ENCODE measurements around the gene HOGA1.

HOGA1 gene

DNA sequence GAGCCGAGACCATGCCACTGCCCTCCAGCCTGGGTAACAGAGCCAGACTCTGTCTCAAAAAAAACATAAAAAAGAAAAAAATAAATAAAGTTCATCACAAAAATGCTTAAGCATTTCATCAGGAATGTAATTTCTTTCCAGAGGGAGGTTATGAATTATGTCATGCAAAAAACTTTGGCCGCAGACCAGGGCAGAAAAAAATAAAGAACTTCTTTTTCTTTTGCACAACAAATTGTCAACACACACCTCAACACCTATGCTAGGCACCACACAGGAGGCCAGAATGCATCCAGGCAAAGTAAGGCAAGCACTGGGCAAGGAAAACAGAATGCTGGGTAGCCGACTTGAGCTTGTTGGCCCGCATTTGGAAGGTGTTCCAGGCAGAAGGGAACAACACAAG lies 9.2 kb downstream of the HOGA1 start:
- H3K27me3 ChIP-seq (ENCODE audit: control insufficient read depth in 2 of 2, insufficient read depth in 2 of 2, low read length in 2 of 2) = no peaks in the 10 kb centered on the region
- no peaks in the 10 kb centered on the region for H3K4me1 ChIP-seq (ENCODE audit: control insufficient read depth in 2 of 2, insufficient read depth in 2 of 2, low read length in 2 of 2)

GRCh38 chr10:97596101-97597082 lies 12.2 kb downstream of the HOGA1 start:
- no peak overlapping the region for H3K9ac ChIP-seq (ENCODE audit: low read depth in 1 of 2, low read length in 2 of 2)
- peak overlapping the region in 1 of 2 donors; percentile 30 for H3K27ac ChIP-seq (ENCODE audit: low read depth in 2 of 2, low read length in 2 of 2)

More for the DNA sequence above, 9.2 kb downstream of the HOGA1 start:
- H3K36me3 ChIP-seq (ENCODE audit: control insufficient read depth in 2 of 2, insufficient read depth in 2 of 2, low read length in 2 of 2) = no peaks in the 10 kb centered on the region
- no peak overlapping the region for H3K27ac ChIP-seq (ENCODE audit: low read depth in 2 of 2, low read length in 2 of 2)
- H3K9ac ChIP-seq (ENCODE audit: low read depth in 1 of 2, low read length in 2 of 2) = no peak overlapping the region
- H3K4me3 ChIP-seq (ENCODE audit: low read length in 2 of 2) = no peak overlapping the region
- no peaks in the 10 kb centered on the region for H3K9me3 ChIP-seq (ENCODE audit: control insufficient read depth in 2 of 2, low read length in 2 of 2)

GRCh38 chr10:97597778-97598177 lies 13.6 kb downstream of the HOGA1 start:
- Histone ChIP-seq H3K27me3 (ENCODE audit: control insufficient read depth in 2 of 2, insufficient read depth in 2 of 2, low read length in 2 of 2) (no peaks in the 10 kb centered on the region), H3K9ac (ENCODE audit: low read depth in 1 of 2, low read length in 2 of 2) (no peak overlapping the region), H3K4me3 (ENCODE audit: low read length in 2 of 2) (no peak overlapping the region), H3K27ac (ENCODE audit: low read depth in 2 of 2, low read length in 2 of 2) (no peak overlapping the region), H3K9me3 (ENCODE audit: control insufficient read depth in 2 of 2, low read length in 2 of 2) (no peaks in the 10 kb centered on the region), H3K36me3 (ENCODE audit: control insufficient read depth in 2 of 2, insufficient read depth in 2 of 2, low read length in 2 of 2) (no peaks in the 10 kb centered on the region), H3K4me1 (ENCODE audit: control insufficient read depth in 2 of 2, insufficient read depth in 2 of 2, low read length in 2 of 2) (no peaks in the 10 kb centered on the region)

More at GRCh38 chr10:97596101-97597082, 12.2 kb downstream of the HOGA1 start:
- Histone ChIP-seq H3K27me3 (ENCODE audit: control insufficient read depth in 2 of 2, insufficient read depth in 2 of 2, low read length in 2 of 2) (no peaks in the 10 kb centered on the region), H3K4me1 (ENCODE audit: control insufficient read depth in 2 of 2, insufficient read depth in 2 of 2, low read length in 2 of 2) (no peaks in the 10 kb centered on the region), H3K4me3 (ENCODE audit: low read length in 2 of 2) (no peak overlapping the region), H3K36me3 (ENCODE audit: control insufficient read depth in 2 of 2, insufficient read depth in 2 of 2, low read length in 2 of 2) (no peaks in the 10 kb centered on the region), H3K9me3 (ENCODE audit: control insufficient read depth in 2 of 2, low read length in 2 of 2) (no peaks in the 10 kb centered on the region)

DNA sequence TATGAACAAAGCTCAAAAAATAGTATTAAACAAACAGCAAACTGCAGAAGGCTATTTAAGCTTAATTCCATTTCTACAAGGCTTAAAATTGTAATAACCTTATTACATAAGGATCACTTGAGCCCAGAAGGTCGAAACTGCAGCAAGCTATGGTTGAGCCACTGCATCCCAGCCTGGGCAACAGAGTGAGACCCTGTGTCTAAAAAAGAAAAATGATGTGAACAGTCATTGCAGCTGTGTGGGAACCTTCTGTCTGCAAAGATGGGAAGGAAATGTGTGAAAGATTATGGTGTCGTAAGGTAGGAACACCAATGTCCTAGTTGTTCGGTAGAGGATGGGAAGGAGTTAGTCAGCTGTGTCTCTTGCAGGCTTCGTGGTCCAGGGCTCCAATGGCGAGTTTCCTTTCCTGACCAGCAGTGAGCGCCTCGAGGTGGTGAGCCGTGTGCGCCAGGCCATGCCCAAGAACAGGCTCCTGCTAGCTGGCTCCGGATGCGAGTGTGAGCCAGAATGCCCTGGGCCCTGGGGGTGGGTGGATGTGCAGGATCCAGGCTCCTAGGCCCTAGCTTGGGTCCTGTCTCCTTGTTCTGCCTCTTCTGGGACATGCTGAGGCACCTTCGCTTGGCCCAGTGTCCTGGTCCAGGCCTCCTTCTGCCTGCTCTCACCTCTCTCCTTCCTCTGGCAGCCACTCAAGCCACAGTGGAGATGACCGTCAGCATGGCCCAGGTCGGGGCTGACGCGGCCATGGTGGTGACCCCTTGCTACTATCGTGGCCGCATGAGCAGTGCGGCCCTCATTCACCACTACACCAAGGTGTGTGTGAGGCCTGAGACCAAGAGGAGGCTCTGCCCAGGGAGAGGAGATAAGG lies 14.4 kb downstream of the HOGA1 start:
- Histone ChIP-seq H3K27me3 (ENCODE audit: control insufficient read depth in 2 of 2, insufficient read depth in 2 of 2, low read length in 2 of 2) (no peaks in the 10 kb centered on the region), H3K9me3 (ENCODE audit: control insufficient read depth in 2 of 2, low read length in 2 of 2) (no peaks in the 10 kb centered on the region), H3K36me3 (ENCODE audit: control insufficient read depth in 2 of 2, insufficient read depth in 2 of 2, low read length in 2 of 2) (no peaks in the 10 kb centered on the region), H3K4me1 (ENCODE audit: control insufficient read depth in 2 of 2, insufficient read depth in 2 of 2, low read length in 2 of 2) (no peaks in the 10 kb centered on the region), H3K27ac (ENCODE audit: low read depth in 2 of 2, low read length in 2 of 2) (no peak overlapping the region), H3K4me3 (ENCODE audit: low read length in 2 of 2) (no peak overlapping the region), H3K9ac (ENCODE audit: low read depth in 1 of 2, low read length in 2 of 2) (no peak overlapping the region)

- no peaks in the 10 kb centered on the region for H3K9me3 ChIP-seq (ENCODE audit: control insufficient read depth in 2 of 2, low read length in 2 of 2)
- H3K27me3 ChIP-seq (ENCODE audit: control insufficient read depth in 2 of 2, insufficient read depth in 2 of 2, low read length in 2 of 2) = no peaks in the 10 kb centered on the region
- H3K36me3 ChIP-seq (ENCODE audit: control insufficient read depth in 2 of 2, insufficient read depth in 2 of 2, low read length in 2 of 2) = no peaks in the 10 kb centered on the region
- no peak overlapping the region for H3K4me3 ChIP-seq (ENCODE audit: low read length in 2 of 2)
- H3K9ac ChIP-seq (ENCODE audit: low read depth in 1 of 2, low read length in 2 of 2) = no peak overlapping the region
- H3K4me1 ChIP-seq (ENCODE audit: control insufficient read depth in 2 of 2, insufficient read depth in 2 of 2, low read length in 2 of 2) = no peaks in the 10 kb centered on the region
- H3K27ac ChIP-seq (ENCODE audit: low read depth in 2 of 2, low read length in 2 of 2) = no peak overlapping the region
Measured at GRCh38 chr10:97599272-97599619, 15.1 kb downstream of the HOGA1 start.

DNA sequence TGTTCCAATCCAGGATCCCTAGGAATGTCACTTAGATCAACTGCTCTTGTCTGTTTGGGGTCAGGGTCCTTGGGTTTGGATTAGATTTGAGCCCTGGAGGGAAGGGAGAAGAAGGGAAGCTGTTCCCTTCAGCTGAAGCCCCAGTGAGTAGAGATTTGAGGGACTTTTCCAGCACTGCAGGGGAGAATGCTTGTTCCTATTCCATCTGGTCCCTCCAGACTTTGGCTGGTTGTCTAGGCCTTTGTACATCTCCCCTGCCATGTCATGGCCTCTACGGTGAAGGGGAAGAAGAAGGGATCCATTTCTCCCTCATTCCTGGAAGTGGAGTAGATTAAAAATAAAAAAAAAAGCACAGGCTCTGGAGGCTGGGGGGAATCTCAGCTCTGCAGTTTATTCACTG lies 16.4 kb downstream of the HOGA1 start:
- H3K4me1 ChIP-seq (ENCODE audit: control insufficient read depth in 2 of 2, insufficient read depth in 2 of 2, low read length in 2 of 2) = no peaks in the 10 kb centered on the region
- no peak overlapping the region for H3K27ac ChIP-seq (ENCODE audit: low read depth in 2 of 2, low read length in 2 of 2)
- H3K9me3 ChIP-seq (ENCODE audit: control insufficient read depth in 2 of 2, low read length in 2 of 2) = no peaks in the 10 kb centered on the region
- H3K4me3 ChIP-seq (ENCODE audit: low read length in 2 of 2) = no peak overlapping the region
- H3K9ac ChIP-seq (ENCODE audit: low read depth in 1 of 2, low read length in 2 of 2) = no peak overlapping the region
- H3K36me3 ChIP-seq (ENCODE audit: control insufficient read depth in 2 of 2, insufficient read depth in 2 of 2, low read length in 2 of 2) = no peaks in the 10 kb centered on the region
- H3K27me3 ChIP-seq (ENCODE audit: control insufficient read depth in 2 of 2, insufficient read depth in 2 of 2, low read length in 2 of 2) = no peaks in the 10 kb centered on the region

DNA sequence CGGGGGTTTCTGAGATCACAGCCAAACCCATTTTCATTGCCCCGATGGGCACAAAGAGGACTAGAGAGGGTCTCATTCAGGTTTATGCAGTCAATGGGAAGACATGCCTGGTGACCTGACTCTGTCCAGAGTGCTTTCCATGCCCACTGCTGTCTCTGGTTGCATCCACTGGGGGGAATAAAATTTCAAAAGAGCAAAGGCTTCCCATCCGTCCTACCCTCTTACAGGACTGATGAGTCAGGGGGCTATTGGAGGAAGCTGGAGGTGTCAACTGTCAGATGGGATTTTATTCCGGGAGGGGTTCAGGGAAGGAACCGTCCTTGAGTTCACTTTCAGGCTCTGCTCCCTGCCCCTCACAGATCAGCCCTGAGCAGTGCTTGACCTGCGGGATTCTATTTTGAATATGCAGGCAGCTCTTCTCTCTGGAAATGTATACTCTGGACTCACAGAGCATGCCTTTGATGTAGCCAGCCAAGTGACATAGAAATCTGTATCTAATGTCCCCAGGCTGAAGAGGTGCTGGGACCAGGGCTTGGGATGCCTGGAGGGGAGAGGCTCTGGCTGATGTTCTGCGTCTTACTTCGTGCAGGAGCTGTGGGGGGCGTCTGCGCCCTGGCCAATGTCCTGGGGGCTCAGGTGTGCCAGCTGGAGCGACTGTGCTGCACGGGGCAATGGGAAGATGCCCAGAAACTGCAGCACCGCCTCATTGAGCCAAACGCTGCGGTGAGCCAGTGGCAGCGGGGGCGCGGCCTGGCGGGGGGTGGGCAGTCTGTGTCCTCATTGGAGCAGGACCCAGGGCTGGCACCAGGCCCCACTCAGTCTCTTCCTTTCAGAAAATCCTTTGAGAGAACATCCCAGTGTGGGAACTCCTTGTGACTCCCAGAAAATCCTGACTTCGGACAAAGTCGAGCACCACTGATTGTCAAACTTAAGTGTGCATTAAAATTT lies 17.4 kb downstream of the HOGA1 start:
- Histone ChIP-seq H3K9ac (ENCODE audit: low read depth in 1 of 2, low read length in 2 of 2) (no peak overlapping the region), H3K9me3 (ENCODE audit: control insufficient read depth in 2 of 2, low read length in 2 of 2) (no peaks in the 10 kb centered on the region), H3K36me3 (ENCODE audit: control insufficient read depth in 2 of 2, insufficient read depth in 2 of 2, low read length in 2 of 2) (no peaks in the 10 kb centered on the region), H3K27ac (ENCODE audit: low read depth in 2 of 2, low read length in 2 of 2) (no peak overlapping the region), H3K4me1 (ENCODE audit: control insufficient read depth in 2 of 2, insufficient read depth in 2 of 2, low read length in 2 of 2) (no peaks in the 10 kb centered on the region), H3K27me3 (ENCODE audit: control insufficient read depth in 2 of 2, insufficient read depth in 2 of 2, low read length in 2 of 2) (no peaks in the 10 kb centered on the region), H3K4me3 (ENCODE audit: low read length in 2 of 2) (no peak overlapping the region)

GRCh38 chr10:97607095-97607636 lies 23.0 kb downstream of the HOGA1 start:
- H3K36me3 ChIP-seq (ENCODE audit: control insufficient read depth in 2 of 2, insufficient read depth in 2 of 2, low read length in 2 of 2) = no peaks in the 10 kb centered on the region
- no peaks in the 10 kb centered on the region for H3K9me3 ChIP-seq (ENCODE audit: control insufficient read depth in 2 of 2, low read length in 2 of 2)
- H3K4me3 ChIP-seq (ENCODE audit: low read length in 2 of 2) = no peak overlapping the region
- no peaks in the 10 kb centered on the region for H3K4me1 ChIP-seq (ENCODE audit: control insufficient read depth in 2 of 2, insufficient read depth in 2 of 2, low read length in 2 of 2)
- H3K9ac ChIP-seq (ENCODE audit: low read depth in 1 of 2, low read length in 2 of 2) = no peak overlapping the region
- no peak overlapping the region for H3K27ac ChIP-seq (ENCODE audit: low read depth in 2 of 2, low read length in 2 of 2)
- no peaks in the 10 kb centered on the region for H3K27me3 ChIP-seq (ENCODE audit: control insufficient read depth in 2 of 2, insufficient read depth in 2 of 2, low read length in 2 of 2)

GRCh38 chr10:97608991-97609561 lies 24.9 kb downstream of the HOGA1 start:
- Histone ChIP-seq H3K27me3 (ENCODE audit: control insufficient read depth in 2 of 2, insufficient read depth in 2 of 2, low read length in 2 of 2) (no peaks in the 10 kb centered on the region), H3K9ac (ENCODE audit: low read depth in 1 of 2, low read length in 2 of 2) (no peak overlapping the region), H3K9me3 (ENCODE audit: control insufficient read depth in 2 of 2, low read length in 2 of 2) (no peaks in the 10 kb centered on the region), H3K27ac (ENCODE audit: low read depth in 2 of 2, low read length in 2 of 2) (no peak overlapping the region), H3K4me1 (ENCODE audit: control insufficient read depth in 2 of 2, insufficient read depth in 2 of 2, low read length in 2 of 2) (no peaks in the 10 kb centered on the region), H3K36me3 (ENCODE audit: control insufficient read depth in 2 of 2, insufficient read depth in 2 of 2, low read length in 2 of 2) (no peaks in the 10 kb centered on the region), H3K4me3 (ENCODE audit: low read length in 2 of 2) (no peak overlapping the region)

Data from mucosa of rectum (tissue), 2 donors.